HEK293T (cell line): Measurements from ENCODE around the gene FAM9C.

Experiments
- CTCF ChIA-PET: fragments of 350-600 bp; formaldehyde crosslinking; extraction: SDS; loops from one replicate; lab custom pipeline; 2021; ENCODE audit warnings: antibody characterized with exemption, inconsistent platforms; lab: Yijun Ruan, JAX
- POLR2A ChIA-PET: fragments of 350-600 bp; formaldehyde crosslinking; extraction: SDS; loops from one replicate; lab custom pipeline; 2020; ENCODE audit warnings: antibody characterized with exemption, inconsistent platforms; lab: Yijun Ruan, JAX
- DNase-seq: peaks from one replicate; pipeline ENCODE4 v3.0.0; 2012; ENCODE audit warnings: mixed read lengths; ENCODE audit errors: extremely low spot score
- ARNT ChIP-seq: fragments of 450-650 bp; IDR thresholded peaks from 2 replicates; pipeline ENCODE4 v1.6.1; 2017; ENCODE audit warnings: mild to moderate bottlenecking
- BHLHE40 ChIP-seq: fragments of 450-650 bp; IDR thresholded peaks from 2 replicates; pipeline ENCODE4 v1.6.1; 2016; ENCODE audit warnings: mild to moderate bottlenecking, moderate library complexity, borderline replicate concordance
- CTBP1 ChIP-seq: fragments of 450-650 bp; IDR thresholded peaks from 2 replicates; pipeline ENCODE4 v1.6.1; 2016; ENCODE audit warnings: borderline replicate concordance
- ELF4 ChIP-seq: fragments of 450-650 bp; IDR thresholded peaks from 2 replicates; pipeline ENCODE4 v1.6.1; 2017; ENCODE audit warnings: antibody characterized with exemption
- FOXA1 ChIP-seq: fragments of 450-650 bp; IDR thresholded peaks from 2 replicates; pipeline ENCODE4 v1.6.1; 2016; ENCODE audit warnings: mild to moderate bottlenecking
- FOXK2 ChIP-seq: fragments of 450-650 bp; IDR thresholded peaks from 2 replicates; pipeline ENCODE4 v1.6.1; 2016; ENCODE audit warnings: mild to moderate bottlenecking
- FOXM1 ChIP-seq: fragments of 450-650 bp; IDR thresholded peaks from 2 replicates; pipeline ENCODE4 v1.6.1; 2017; ENCODE audit warnings: mild to moderate bottlenecking, borderline replicate concordance
- HDGF ChIP-seq: fragments of 450-650 bp; IDR thresholded peaks from 2 replicates; pipeline ENCODE4 v1.6.1; 2017; ENCODE audit warnings: antibody characterized with exemption, borderline replicate concordance
- L3MBTL2 ChIP-seq: fragments of 450-650 bp; conservative IDR thresholded peaks from 2 replicates; pipeline ENCODE4 v1.6.1; 2016; ENCODE audit warnings: mild to moderate bottlenecking
- LEF1 ChIP-seq: fragments of 450-650 bp; IDR thresholded peaks from 2 replicates; pipeline ENCODE4 v1.6.1; 2017; ENCODE audit warnings: mild to moderate bottlenecking, borderline replicate concordance
- NFRKB ChIP-seq: fragments of 450-650 bp; IDR thresholded peaks from 2 replicates; pipeline ENCODE4 v1.6.1; 2016; ENCODE audit warnings: mild to moderate bottlenecking, moderate library complexity
- SP1 ChIP-seq: fragments of 450-650 bp; IDR thresholded peaks from 2 replicates; pipeline ENCODE4 v1.6.1; 2017
- SUZ12 ChIP-seq: fragments of 450-650 bp; IDR thresholded peaks from 2 replicates; pipeline ENCODE4 v1.6.1; 2016; ENCODE audit warnings: mild to moderate bottlenecking
- TARDBP ChIP-seq: fragments of 450-650 bp; IDR thresholded peaks from 2 replicates; pipeline ENCODE4 v1.6.1; 2016
- ZNF384 ChIP-seq: fragments of 450-650 bp; IDR thresholded peaks from 2 replicates; pipeline ENCODE4 v1.6.1; 2016
- TF ChIP-seq, protein P1 (sequence below): fragments of 450-650 bp; IDR thresholded peaks from 2 replicates; pipeline ENCODE4 v1.6.1; 2016

Gene FAM9C

GRCh38 chrX:13036896-13037295 lies 7.5 kb downstream of the FAM9C start:
- POLR2A ChIA-PET, result no interaction called here
- CTCF ChIA-PET, result no interaction called here
- no peak for DNase-seq
- no peak for TF ChIP-seq TARDBP

- DNase-seq, result no peak
- ChIA-PET CTCF (no interaction called here), POLR2A (no interaction called here)
- TF ChIP-seq SP1, result no peak
Measured at GRCh38 chrX:13033193-13033592, 11.2 kb downstream of the FAM9C start.

DNA sequence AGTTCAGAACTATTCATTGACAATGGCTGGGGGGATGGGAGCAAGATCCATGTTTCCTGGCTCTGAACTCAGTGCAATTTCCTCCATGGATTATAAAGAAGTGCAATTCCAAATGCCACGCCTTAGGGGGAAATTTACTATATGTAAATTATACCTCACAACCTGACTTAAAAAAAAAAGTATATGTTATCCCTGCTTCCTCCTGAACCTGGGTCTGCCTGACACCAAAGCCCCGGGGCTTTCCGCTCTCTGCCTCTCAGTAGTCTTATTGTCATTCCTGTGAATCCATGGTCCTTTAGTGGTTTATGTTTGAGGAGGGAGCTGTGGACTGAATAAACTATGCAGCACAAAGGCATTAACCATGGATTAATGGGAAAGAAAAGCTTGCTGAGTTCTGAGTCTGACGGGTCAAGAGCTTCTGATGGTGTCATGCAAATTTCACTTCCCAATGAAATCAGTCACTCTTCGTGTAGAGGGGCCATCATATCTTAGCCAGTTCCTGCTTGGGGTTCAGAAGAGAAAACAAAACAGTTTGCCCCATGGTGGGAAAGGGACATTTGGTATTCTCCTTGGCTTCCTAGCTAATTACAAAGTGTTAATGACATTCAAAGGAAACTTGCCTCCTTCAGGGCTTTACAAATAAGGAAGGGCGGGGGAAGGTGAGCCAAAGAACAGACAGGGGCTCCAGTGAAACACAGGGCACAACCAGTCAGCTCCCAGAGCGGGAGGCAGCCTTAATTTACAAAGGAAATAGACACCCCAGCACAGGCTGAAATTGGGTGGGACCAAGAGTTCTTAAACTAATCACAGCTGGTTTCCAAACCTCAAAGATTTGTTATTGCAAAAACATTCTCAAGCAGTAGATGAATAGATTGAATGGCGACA lies 14.3 kb downstream of the FAM9C start:
- POLR2A ChIA-PET, result no interaction called here
- no peak for DNase-seq
- no peak for TF ChIP-seq ARNT
- TF ChIP-seq FOXA1, result no peak
- TF ChIP-seq NFRKB, result no peak
- no peak for TF ChIP-seq FOXK2
- CTCF ChIA-PET, result no interaction called here

DNA sequence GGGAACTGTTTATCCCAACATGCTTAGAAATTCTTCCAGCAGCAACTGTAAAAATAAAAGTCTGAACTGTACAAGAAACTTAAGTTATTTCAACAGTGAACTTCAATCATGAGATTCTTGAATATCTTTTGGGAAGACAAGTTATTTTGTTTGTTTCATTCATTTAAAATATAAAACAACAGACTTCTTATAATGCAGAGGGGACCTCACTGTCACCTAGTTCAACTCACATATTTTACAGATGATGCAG lies 14.9 kb downstream of the FAM9C start:
- DNase-seq, result no peak
- POLR2A ChIA-PET, result no interaction called here
- TF ChIP-seq ARNT (no peak), ELF4 (no peak), BHLHE40 (no peak), SP1 (no peak), NFRKB (no peak), LEF1 (no peak), CTBP1 (no peak), FOXM1 (no peak), HDGF (no peak), FOXK2 (no peak), L3MBTL2 (no peak), SUZ12 (no peak), ZNF384 (no peak)
- TF ChIP-seq, protein P1, sequence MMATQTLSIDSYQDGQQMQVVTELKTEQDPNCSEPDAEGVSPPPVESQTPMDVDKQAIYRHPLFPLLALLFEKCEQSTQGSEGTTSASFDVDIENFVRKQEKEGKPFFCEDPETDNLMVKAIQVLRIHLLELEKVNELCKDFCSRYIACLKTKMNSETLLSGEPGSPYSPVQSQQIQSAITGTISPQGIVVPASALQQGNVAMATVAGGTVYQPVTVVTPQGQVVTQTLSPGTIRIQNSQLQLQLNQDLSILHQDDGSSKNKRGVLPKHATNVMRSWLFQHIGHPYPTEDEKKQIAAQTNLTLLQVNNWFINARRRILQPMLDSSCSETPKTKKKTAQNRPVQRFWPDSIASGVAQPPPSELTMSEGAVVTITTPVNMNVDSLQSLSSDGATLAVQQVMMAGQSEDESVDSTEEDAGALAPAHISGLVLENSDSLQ, result no peak
- CTCF ChIA-PET, result no interaction called here

- CTCF ChIA-PET, result no interaction called here
- POLR2A ChIA-PET, result no interaction called here
Measured at GRCh38 chrX:13028871-13029636, 15.4 kb downstream of the FAM9C start.

DNA sequence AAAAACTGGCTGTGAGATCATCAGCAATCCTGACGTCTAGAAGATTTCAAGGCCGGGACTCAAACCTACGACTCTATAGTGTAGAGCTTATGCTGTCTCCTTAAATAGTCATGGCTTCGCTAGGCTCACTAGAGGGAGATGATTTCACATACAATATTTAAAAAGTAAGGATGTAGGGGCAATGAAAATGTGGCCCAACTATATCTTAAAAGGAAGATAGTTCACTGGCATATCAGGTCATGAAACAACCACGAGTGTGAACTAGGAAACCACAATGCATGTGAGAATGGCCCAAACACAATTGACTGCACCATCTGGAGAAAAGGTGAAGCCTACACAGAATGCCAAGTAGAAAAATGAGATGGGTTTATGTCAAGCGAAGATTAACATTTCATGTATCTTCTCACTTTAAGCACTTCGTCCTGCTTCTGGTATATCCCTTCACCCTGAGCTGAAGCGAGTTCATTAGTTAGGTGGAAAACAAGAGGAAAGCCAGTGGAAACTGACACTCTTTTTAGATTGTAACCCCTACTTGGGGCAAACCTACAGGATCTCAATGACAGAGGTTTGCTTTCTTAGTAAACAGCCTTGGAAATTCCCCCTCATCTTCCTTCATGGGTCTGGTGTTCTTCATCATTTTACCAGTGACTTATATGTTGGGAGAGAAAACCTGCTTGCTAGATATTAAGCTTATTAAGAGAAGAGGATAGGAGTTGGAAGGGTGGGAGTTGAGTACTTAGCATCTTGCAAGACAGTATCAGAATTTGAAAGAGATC lies 17.4 kb downstream of the FAM9C start:
- POLR2A ChIA-PET, result interaction anchor here (1.1 kb wide), 1 partner anchor 9 kb away, joined by 3 read pairs; no protein-coding TSS in a partner anchor
- no peak for TF ChIP-seq LEF1
- no peak for TF ChIP-seq FOXK2
- no peak for TF ChIP-seq ARNT
- no peak for TF ChIP-seq ELF4
- TF ChIP-seq ZNF384, result no peak
- TF ChIP-seq SP1, result no peak
- no peak for TF ChIP-seq HDGF
- no peak for TF ChIP-seq SUZ12
- TF ChIP-seq BHLHE40, result no peak
- TF ChIP-seq TARDBP, result no peak
- TF ChIP-seq CTBP1, result no peak
- no peak for TF ChIP-seq L3MBTL2
- TF ChIP-seq FOXM1, result no peak
- TF ChIP-seq NFRKB, result no peak
- no peak for DNase-seq
- CTCF ChIA-PET, result no interaction called here

More at GRCh38 chrX:13028871-13029636, 15.4 kb downstream of the FAM9C start:
- TF ChIP-seq FOXA1, result no peak
- TF ChIP-seq ARNT, result no peak
- TF ChIP-seq LEF1, result no peak
- TF ChIP-seq ZNF384, result no peak
- no peak for TF ChIP-seq TARDBP
- TF ChIP-seq ELF4, result no peak
- TF ChIP-seq, protein P1, result no peak
- no peak for TF ChIP-seq FOXM1
- no peak for TF ChIP-seq NFRKB
- TF ChIP-seq FOXK2, result no peak
- no peak for TF ChIP-seq CTBP1
- no peak for TF ChIP-seq SUZ12
- no peak for TF ChIP-seq SP1
- TF ChIP-seq HDGF, result no peak
- TF ChIP-seq L3MBTL2, result no peak
- no peak for TF ChIP-seq BHLHE40
- DNase-seq, result no peak
